Chondrocyte (in vitro differentiated cells): ENCODE results near the gene PRR35. TPM values are rescaled to one million over a fixed set of nuclear protein-coding genes. Genes with fewer than 3 reads are reported as not detected.

Experiments used
- DNase-seq: peaks from one replicate; pipeline ENCODE4 v3.0.0; 2021; ENCODE audit warnings: mixed read lengths, low spot score
- H3K27ac Mint-ChIP-seq: one replicate; pipeline ENCODE4 v1.8.0; 2021; ENCODE audit warnings: mild to moderate bottlenecking, moderate library complexity, mixed read lengths; ENCODE audit not compliant: unreplicated experiment
- H3K27me3 Mint-ChIP-seq: 2 replicates; pipeline ENCODE4 v1.8.0; 2021; ENCODE audit warnings: low read depth, mixed read lengths
- H3K36me3 Mint-ChIP-seq: 2 replicates; pipeline ENCODE4 v1.8.0; 2021; ENCODE audit warnings: low read depth, mixed read lengths
- H3K4me1 Mint-ChIP-seq: 2 replicates; pipeline ENCODE4 v1.8.0; 2021; ENCODE audit warnings: low read depth, mild to moderate bottlenecking, mixed read lengths
- H3K4me3 Mint-ChIP-seq: one replicate; pipeline ENCODE4 v1.8.0; 2021; ENCODE audit warnings: mild to moderate bottlenecking, moderate library complexity, mixed read lengths; ENCODE audit not compliant: unreplicated experiment
- H3K9me3 Mint-ChIP-seq: 2 replicates; pipeline ENCODE4 v1.8.0; 2021; ENCODE audit warnings: low read depth, mixed read lengths
- total RNA-seq: library from RNA; stranded (reverse); gene quantifications from 3 replicates; pipeline ENCODE4 v1.2.1, GENCODE V29; 2021
- TF ChIP-seq, protein P1 (sequence below): fragments of 200-600 bp; sonication (generic); IDR thresholded peaks from 2 replicates; pipeline ENCODE4 v1.5.0; 2021; ENCODE audit warnings: antibody characterized with exemption, mild to moderate bottlenecking, moderate library complexity

PRR35 gene
- total RNA-seq, 1 donor from 2014 or later = not detected

DNA sequence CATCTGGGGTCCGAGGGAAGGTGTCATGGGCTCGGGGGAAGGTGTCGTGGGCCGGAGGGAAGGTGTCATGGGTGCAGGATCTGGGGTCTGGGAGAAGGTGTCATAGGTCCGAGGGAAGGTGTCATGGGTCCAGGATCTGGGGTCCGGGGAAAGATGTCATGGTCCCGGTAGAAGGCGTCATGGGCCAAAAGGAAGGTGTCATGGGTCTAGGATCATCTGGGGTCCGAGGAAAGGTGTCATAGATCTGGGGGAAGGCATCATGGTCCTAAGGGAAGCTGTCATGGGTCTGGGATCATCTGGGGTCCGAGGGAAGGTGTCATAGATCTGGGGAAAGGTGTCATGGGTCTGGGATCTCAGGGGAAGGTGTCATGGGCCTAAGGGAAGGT lies 30.6 kb downstream of the PRR35 start:
- TF ChIP-seq, protein P1, sequence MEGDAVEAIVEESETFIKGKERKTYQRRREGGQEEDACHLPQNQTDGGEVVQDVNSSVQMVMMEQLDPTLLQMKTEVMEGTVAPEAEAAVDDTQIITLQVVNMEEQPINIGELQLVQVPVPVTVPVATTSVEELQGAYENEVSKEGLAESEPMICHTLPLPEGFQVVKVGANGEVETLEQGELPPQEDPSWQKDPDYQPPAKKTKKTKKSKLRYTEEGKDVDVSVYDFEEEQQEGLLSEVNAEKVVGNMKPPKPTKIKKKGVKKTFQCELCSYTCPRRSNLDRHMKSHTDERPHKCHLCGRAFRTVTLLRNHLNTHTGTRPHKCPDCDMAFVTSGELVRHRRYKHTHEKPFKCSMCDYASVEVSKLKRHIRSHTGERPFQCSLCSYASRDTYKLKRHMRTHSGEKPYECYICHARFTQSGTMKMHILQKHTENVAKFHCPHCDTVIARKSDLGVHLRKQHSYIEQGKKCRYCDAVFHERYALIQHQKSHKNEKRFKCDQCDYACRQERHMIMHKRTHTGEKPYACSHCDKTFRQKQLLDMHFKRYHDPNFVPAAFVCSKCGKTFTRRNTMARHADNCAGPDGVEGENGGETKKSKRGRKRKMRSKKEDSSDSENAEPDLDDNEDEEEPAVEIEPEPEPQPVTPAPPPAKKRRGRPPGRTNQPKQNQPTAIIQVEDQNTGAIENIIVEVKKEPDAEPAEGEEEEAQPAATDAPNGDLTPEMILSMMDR = no peak
- peaks cover 39% of the 10 kb centered on the region for H3K4me1 Mint-ChIP-seq
- no peaks in the 10 kb centered on the region for H3K9me3 Mint-ChIP-seq
- peak overlapping the region; percentile 93 for H3K4me3 Mint-ChIP-seq
- H3K27ac Mint-ChIP-seq = peak overlapping the region; percentile 92
- no peaks in the 10 kb centered on the region for H3K36me3 Mint-ChIP-seq
- no peaks in the 10 kb centered on the region for H3K27me3 Mint-ChIP-seq
- no peak for DNase-seq

DNA sequence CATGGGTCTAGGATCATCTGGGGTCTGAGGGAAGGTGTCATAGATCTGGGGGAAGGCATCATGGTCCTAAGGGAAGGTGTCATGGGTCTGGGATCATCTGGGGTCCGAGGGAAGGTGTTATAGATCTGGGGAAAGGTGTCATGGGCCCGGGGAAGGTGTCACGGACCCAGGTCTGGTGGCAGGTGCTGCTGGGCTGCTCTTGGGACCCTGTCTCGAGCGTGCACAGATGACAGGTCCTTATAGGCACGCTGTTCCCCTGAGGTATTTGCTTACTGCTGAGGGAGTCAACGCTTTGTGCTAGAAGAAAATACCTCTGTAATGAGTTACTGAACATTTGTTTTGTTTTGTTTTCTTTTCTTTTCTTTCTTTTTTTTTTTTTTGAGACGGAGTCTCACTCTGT lies 31.0 kb downstream of the PRR35 start:
- TF ChIP-seq, protein P1 = no peak
- Mint-ChIP-seq H3K27ac (peak overlapping the region; percentile 92), H3K4me1 (peaks cover 37% of the 10 kb centered on the region), H3K36me3 (no peaks in the 10 kb centered on the region), H3K9me3 (no peaks in the 10 kb centered on the region), H3K4me3 (peak overlapping the region; percentile 93), H3K27me3 (no peaks in the 10 kb centered on the region)
- DNase-seq = no peak

DNA sequence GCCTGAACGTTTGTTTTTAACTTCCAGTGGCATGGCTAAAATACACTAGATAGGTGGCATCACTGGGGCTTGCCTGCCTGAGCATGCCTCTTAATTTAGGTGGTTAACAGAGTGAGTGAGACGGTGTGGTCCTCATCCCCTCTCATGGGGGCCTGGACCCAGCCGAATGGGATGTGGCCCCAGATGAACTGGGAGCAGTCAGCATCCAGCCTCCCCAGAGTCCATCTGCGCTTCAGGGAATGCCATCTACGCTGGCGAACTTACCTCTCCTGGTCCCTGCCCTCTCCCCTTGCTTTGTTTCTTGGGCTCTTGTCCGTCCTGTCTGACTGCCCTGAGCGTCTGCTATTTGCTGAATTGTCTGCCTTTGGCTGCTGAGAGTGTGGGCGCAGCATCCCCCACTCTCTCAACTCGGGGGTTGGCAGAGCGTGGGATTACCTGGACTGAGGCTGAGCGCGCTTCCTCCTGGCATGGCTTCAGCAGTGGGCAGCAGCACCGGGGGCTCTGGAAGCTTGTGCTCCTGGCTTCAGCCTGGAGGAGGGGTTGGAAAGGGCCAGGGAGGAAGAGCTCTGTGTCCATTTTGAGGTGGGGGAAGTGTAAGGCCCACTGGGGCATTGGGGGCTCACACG lies 31.8 kb downstream of the PRR35 start:
- H3K36me3 Mint-ChIP-seq = peaks cover 5% of the 10 kb centered on the region
- no peak overlapping the region for H3K27ac Mint-ChIP-seq
- peaks cover 32% of the 10 kb centered on the region for H3K4me1 Mint-ChIP-seq
- H3K4me3 Mint-ChIP-seq = no peak overlapping the region
- H3K27me3 Mint-ChIP-seq = no peaks in the 10 kb centered on the region
- TF ChIP-seq, protein P1 = no peak
- no peaks in the 10 kb centered on the region for H3K9me3 Mint-ChIP-seq
- no peak for DNase-seq

DNA sequence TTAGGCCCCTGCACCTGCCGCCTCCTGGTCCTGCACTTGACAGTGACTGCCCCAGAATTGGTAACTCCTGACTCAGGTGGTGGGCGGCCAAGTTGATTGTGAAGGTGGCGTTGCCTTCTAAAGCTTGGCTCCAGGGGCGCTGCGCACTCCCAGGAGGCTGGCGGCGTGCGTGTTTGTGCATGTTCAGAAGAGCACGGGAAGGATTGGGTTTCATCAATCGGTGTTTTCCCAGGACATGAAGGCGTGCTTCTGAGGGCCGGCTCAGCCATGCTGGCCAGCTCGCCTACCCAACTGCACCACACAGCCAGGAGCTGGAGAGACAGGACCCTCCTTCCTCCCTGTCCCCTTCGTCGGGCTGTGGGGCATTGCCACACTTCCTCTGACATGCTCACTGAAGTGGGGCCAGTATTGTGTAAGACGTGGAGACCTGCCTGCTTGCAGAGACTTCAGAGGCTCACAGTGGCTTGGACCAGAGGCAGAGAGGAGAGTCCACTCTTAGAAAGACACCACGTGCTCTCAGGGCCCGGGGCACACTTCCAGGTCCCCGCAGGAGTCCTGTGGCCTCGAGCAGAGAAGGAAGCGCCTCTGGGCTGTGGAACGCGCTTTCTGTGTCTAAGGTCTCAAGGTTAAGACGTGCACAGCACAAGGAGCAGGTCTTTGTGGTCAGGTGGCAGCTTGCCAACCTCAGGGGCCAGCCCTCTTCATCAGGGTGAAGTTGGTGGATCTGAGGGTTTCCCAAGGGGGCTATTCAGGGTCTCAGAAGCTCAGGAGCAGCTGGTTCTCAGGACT lies 32.5 kb downstream of the PRR35 start:
- Mint-ChIP-seq H3K4me1 (peaks cover 27% of the 10 kb centered on the region), H3K27ac (no peak overlapping the region), H3K36me3 (peaks cover 7% of the 10 kb centered on the region), H3K27me3 (no peaks in the 10 kb centered on the region), H3K9me3 (no peaks in the 10 kb centered on the region), H3K4me3 (no peak overlapping the region)
- no peak for DNase-seq
- TF ChIP-seq, protein P1 = no peak

DNA sequence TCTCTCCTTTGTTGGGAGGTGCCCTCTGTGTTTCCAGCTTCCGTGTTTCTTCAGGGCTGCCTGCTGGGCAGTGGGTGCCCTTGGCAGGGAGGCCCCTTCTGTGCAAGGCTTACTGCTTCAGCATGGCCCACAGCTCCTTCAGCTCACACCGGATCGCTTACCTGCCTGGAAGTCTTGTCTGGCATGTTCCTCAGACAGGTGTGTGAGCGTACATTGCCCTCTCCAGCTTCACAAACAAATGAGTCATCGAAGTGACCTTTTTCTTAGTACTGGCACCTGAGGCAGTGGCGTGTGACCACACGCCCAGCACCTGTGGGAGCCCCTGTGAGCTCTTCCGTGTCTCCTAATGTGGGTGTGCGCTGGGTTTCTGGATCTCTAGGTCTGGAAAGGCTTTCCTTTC lies 33.2 kb downstream of the PRR35 start:
- peak overlapping the region; percentile 49 for H3K27ac Mint-ChIP-seq
- H3K9me3 Mint-ChIP-seq = no peaks in the 10 kb centered on the region
- no peak for DNase-seq
- no peak overlapping the region for H3K4me3 Mint-ChIP-seq
- H3K27me3 Mint-ChIP-seq = no peaks in the 10 kb centered on the region
- peaks cover 7% of the 10 kb centered on the region for H3K36me3 Mint-ChIP-seq
- TF ChIP-seq, protein P1 = no peak
- peaks cover 20% of the 10 kb centered on the region for H3K4me1 Mint-ChIP-seq
